Activated naive CD4-positive, alpha-beta T cell treated with anti-CD3 and anti-CD28 coated beads, Interleukin-2, amount 10 ng/mL, durations not matched to agents 7 days and 5 days (primary cell): ENCODE measurements around the gene PRSS1.
"Not testable (repeated sequence)": the region's sequence is repeated elsewhere in the genome, so short reads cannot be mapped to it uniquely, and the experiment has no call there.

Source experiments
- CTCF ChIA-PET: fragments of 350-600 bp; sonication (Branson Sonifier 250); formaldehyde crosslinking; loops from one replicate; lab custom pipeline; 2021; ENCODE audit warnings: antibody characterized with exemption; lab: Charles Lee
- DNase-seq: peaks from one replicate; pipeline ENCODE4 v3.0.0-alpha.2; 2020
- H3K27ac Mint-ChIP-seq: one replicate; pipeline ENCODE4 v1.8.0; 2021; ENCODE audit warnings: mild to moderate bottlenecking, moderate library complexity, mixed read lengths
- H3K27me3 Mint-ChIP-seq: one replicate; pipeline ENCODE4 v1.8.0; 2021; ENCODE audit warnings: mild to moderate bottlenecking, mixed read lengths
- H3K36me3 Mint-ChIP-seq: one replicate; pipeline ENCODE4 v1.8.0; 2021; ENCODE audit warnings: mixed read lengths
- H3K4me1 Mint-ChIP-seq: one replicate; pipeline ENCODE4 v1.8.0; 2021; ENCODE audit warnings: mixed read lengths
- H3K4me3 Mint-ChIP-seq: one replicate; pipeline ENCODE4 v1.8.0; 2021; ENCODE audit warnings: mild to moderate bottlenecking, moderate library complexity, mixed read lengths
- H3K9me3 Mint-ChIP-seq: one replicate; pipeline ENCODE4 v1.8.0; 2021; ENCODE audit warnings: mixed read lengths

The PRSS1 gene

DNA sequence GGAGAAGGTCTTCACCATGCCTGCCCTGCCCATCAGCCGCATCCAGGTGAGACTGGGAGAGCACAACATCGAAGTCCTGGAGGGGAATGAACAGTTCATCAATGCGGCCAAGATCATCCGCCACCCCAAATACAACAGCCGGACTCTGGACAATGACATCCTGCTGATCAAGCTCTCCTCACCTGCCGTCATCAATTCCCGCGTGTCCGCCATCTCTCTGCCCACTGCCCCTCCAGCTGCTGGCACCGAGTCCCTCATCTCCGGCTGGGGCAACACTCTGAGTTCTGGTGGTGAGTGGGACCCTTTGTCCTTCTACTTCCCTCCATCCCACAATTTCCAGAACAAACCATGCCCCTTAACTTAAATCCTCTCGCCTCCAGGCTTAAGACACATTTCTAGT, 24.0 kb downstream of the PRSS1 start:
- H3K4me3 Mint-ChIP-seq: no peak overlapping the region
- peaks cover 7% of the 10 kb centered on the region for H3K4me1 Mint-ChIP-seq
- CTCF ChIA-PET: no interaction called here
- peaks cover 9% of the 10 kb centered on the region for H3K27me3 Mint-ChIP-seq
- H3K27ac Mint-ChIP-seq: no peak overlapping the region
- H3K36me3 Mint-ChIP-seq: no peaks in the 10 kb centered on the region
- DNase-seq: no peak
- H3K9me3 Mint-ChIP-seq: no peaks in the 10 kb centered on the region

DNA sequence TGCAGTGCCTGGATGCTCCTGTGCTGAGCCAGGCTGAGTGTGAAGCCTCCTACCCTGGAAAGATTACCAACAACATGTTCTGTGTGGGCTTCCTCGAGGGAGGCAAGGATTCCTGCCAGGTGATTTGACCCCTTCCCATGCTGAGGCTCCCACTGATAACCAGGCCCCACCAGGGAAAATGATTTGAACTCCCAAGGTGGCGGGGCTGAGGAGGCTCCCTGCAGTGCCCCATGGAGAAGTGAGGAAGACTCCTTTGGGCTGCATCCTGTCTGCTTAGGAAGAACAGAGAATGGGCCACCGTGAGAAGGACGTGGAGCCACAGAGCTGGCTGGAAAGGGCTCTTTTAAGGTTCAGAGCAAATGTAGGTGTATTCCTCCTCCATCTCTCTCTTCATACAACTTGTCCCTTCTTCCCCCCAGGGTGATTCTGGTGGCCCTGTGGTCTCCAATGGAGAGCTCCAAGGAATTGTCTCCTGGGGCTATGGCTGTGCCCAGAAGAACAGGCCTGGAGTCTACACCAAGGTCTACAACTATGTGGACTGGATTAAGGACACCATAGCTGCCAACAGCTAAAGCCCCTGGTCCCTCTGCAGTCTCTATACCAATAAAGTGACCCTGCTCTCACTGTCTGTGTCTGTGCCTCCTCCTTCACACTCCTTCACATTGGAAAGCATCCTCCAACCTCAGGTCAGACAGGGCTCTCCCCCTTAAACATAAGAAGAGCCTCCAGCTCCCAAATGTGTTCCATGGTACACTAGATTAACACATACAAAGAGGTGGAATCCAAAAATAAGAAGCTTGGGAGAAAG, 24.9 kb downstream of the PRSS1 start:
- no peaks in the 10 kb centered on the region for H3K36me3 Mint-ChIP-seq
- no peak overlapping the region for H3K27ac Mint-ChIP-seq
- no peak overlapping the region for H3K4me3 Mint-ChIP-seq
- CTCF ChIA-PET: no interaction called here
- H3K9me3 Mint-ChIP-seq: no peaks in the 10 kb centered on the region
- peaks cover 9% of the 10 kb centered on the region for H3K27me3 Mint-ChIP-seq
- DNase-seq: no peak
- peaks cover 7% of the 10 kb centered on the region for H3K4me1 Mint-ChIP-seq

DNA sequence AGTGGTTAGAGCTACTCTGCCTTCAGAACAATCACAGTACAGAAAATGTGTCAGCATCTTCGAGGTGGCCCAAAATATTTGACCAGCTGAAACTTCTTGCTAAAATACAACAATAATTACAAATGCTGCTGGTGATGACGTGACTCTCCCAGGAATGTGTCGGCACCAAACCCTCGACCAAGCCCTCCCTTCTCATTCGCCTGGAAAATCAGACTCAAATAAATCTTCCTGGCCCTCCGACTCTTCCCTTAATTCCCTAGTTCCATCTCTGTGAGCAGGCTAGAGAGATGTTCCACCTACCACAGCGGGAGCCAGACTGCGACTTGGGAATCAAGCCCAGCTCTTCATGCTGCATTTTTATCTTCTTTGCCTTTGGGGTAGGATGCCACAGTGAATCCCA, 25.6 kb downstream of the PRSS1 start:
- CTCF ChIA-PET: no interaction called here
- no peak overlapping the region for H3K27ac Mint-ChIP-seq
- peaks cover 9% of the 10 kb centered on the region for H3K27me3 Mint-ChIP-seq
- no peaks in the 10 kb centered on the region for H3K36me3 Mint-ChIP-seq
- no peaks in the 10 kb centered on the region for H3K9me3 Mint-ChIP-seq
- H3K4me3 Mint-ChIP-seq: no peak overlapping the region
- H3K4me1 Mint-ChIP-seq: peaks cover 7% of the 10 kb centered on the region
- no peak for DNase-seq

DNA sequence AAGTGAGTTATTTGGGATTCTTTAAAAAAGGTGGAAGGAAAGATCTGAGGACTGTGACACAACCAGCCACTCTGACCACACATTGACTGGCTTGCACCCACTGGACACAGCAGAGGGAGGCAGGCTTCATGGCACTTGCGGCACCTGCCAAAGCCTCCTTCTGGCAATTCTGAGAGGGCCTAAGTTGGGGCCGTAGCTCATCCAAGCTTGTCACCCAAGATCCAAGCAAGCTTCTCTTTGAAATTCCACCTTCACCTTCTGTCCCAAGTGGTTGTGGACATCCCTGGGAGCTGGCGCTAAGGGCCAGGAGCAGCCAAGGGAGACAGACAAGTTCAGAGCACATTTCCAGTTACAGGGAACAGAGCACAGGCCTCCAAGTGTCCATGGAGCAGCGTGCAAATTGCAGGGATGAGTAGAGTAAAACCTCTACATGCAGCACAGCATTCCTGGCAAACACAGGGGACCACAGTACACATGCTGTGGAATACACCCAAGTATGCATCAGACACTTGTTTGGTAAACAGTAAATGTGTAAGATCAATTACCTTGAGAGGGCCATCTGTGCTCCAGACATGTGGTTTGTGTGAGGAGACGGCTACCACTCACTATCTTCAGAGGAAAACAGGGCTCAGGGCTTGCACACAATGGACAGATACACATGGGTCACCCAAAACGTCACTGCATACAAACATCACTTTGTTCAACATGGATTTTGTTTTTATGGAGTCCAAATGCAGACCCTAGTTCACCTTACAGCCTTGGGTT, 26.3 kb downstream of the PRSS1 start:
- H3K9me3 Mint-ChIP-seq, H3K36me3 Mint-ChIP-seq, H3K4me1 Mint-ChIP-seq, DNase-seq, H3K27ac Mint-ChIP-seq, H3K4me3 Mint-ChIP-seq, CTCF ChIA-PET, H3K27me3 Mint-ChIP-seq: not testable (repeated sequence)

DNA sequence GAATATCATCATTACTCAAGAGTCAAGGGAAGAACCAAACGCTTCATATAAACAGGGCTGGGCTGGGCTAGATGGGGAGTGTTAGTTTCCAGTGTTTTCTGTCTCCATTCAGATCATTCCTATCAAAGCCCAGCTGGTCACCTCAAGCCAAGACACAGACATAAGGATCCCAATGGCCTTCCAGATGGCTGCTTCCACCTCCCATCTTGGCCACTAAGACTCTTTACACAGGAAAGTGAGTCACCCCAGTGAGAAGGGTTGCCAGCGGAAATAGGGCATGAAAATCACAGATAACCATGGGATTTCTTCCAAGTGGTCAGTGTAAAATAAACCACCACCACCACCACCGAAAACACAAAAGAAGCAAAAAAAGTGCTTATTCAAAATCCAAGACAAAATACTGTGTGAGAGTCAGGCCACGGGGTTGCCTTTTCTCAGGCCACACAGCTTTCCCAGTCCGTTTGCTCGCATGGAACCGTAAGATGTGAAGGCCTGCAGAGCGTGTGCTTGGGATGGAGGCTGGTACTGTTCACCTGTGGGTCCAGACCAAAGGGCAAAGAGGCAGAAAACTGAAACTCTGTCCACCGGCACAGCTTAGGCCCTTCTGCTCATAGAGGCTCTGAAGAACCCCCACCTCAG, 27.1 kb downstream of the PRSS1 start:
- Mint-ChIP-seq H3K36me3 (no peaks in the 10 kb centered on the region), H3K4me1 (peaks cover 5% of the 10 kb centered on the region), H3K27me3 (peaks cover 9% of the 10 kb centered on the region), H3K4me3 (no peak overlapping the region), H3K27ac (no peak overlapping the region), H3K9me3 (no peaks in the 10 kb centered on the region)
- no peak for DNase-seq
- CTCF ChIA-PET: no interaction called here

DNA sequence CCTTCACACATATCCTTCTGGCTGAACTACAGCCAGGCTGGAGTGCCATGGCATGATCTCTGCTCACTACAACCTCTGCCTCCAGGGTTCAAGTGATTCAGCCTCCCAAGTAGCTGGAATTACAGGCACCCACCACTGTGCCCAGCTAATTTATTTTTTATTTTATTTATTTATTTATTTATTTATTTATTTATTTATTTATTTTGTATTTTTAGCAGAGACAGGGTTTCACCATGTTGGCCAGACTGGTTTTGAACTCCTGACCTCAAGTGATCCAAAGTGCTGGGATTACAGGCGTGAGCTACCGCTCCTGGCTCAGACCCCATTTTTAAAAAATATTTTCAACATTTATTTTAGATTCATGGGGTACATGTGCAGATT, 27.6 kb downstream of the PRSS1 start:
- H3K4me1 Mint-ChIP-seq, H3K27ac Mint-ChIP-seq, CTCF ChIA-PET, H3K27me3 Mint-ChIP-seq, H3K36me3 Mint-ChIP-seq, H3K4me3 Mint-ChIP-seq, DNase-seq, H3K9me3 Mint-ChIP-seq: not testable (repeated sequence)

DNA sequence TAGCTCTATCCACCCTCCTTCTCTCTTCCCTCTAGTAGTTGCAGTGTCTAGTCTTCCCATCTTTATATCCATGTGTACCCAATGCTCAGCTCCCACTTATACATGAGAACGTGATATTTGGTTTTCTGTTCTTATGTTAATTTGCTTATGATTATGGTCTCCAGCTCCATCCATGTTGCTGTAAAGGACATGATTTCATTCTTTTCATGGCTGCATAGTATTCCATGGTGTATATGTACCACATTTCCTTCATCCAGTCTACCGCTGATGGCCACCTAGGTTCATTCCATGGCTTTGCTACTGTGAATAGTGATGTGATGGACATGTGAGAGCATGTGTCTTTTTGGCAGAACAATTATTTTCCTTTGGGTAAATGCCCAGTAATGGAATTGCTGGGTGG, 28.0 kb downstream of the PRSS1 start:
- Mint-ChIP-seq H3K36me3 (no peaks in the 10 kb centered on the region), H3K9me3 (no peaks in the 10 kb centered on the region), H3K27me3 (peaks cover 9% of the 10 kb centered on the region), H3K4me3 (no peak overlapping the region), H3K4me1 (peaks cover 8% of the 10 kb centered on the region), H3K27ac (no peak overlapping the region)
- CTCF ChIA-PET: no interaction called here
- DNase-seq: no peak

DNA sequence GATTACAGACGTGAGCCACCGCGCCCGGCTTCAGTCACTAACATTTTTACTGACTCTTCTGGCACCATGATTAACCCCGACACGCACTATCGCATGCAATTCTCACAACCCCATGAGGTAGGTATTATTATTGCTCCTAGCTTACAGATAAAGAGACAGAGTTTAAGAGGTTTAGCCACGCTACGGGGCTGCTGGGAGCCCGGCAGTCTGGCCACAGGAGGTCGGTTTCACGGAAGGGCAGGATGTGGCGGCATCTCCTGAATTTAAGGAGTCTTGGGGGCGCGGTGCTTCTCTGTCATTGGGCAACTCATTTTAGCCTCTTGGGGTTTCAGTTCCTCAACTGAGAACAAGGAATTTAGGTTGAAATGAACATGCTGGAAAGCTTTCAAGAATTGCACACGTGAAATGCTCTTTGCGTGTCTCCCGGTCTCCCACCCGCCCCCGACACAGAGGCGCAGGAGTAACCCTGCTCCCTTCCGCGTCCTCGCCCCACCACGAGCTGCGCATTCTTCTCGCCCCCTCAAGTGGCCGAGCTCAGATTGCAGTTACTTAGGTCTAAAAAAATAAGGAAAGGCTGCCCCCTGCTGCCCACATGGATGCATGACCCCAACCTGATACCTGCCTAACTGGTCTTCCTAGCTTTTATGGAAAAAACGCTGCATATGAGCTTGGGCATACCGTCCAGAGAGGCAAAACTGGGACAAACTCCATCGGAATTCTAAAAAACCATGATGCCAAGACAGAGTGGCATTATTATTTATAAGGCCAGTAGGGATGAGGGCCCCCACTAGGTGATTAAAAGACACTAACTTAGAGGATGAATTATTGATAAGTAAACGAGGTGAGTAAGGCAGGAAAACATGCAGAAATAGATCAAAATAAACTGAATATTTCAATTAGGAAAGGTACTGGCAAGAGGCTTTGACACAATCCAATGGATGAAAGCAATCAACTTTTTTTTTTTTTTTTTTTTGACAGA, 33.9 kb downstream of the PRSS1 start:
- H3K36me3 Mint-ChIP-seq: peaks cover 11% of the 10 kb centered on the region
- H3K4me3 Mint-ChIP-seq: peak overlapping the region; percentile 75
- H3K27me3 Mint-ChIP-seq: no peaks in the 10 kb centered on the region
- CTCF ChIA-PET: interaction anchor here (0.6 to 21.8 kb wide), 17 partner anchors 10 to 249 kb away, joined by 3 to 346 read pairs (median 5); no protein-coding TSS in a partner anchor
- peak; percentile 86 for DNase-seq
- peaks cover 22% of the 10 kb centered on the region for H3K4me1 Mint-ChIP-seq
- H3K9me3 Mint-ChIP-seq: no peaks in the 10 kb centered on the region
- H3K27ac Mint-ChIP-seq: peak overlapping the region; percentile 100

DNA sequence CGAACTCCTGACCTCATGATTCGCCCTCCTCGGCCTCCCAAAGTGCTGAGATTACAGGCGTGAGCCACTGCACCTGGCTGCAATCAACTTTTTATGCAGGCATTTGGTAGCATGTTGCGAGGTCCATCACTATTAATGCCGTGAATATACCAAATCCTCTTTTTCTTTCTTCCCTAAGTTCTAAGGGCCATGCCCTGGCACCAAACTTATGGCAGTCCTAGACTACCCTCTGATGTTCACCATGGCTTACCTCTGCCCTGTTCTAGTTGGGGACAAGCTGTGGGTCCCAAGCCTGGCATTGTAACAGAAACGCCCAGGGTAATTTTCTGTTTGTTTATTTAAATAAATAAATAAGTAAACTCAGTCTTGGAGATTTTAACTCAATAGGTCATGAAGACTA, 34.8 kb downstream of the PRSS1 start:
- H3K4me1 Mint-ChIP-seq: peaks cover 22% of the 10 kb centered on the region
- CTCF ChIA-PET: interaction anchor here (0.7 to 21.8 kb wide), 7 partner anchors 9 to 155 kb away, joined by 3 to 346 read pairs (median 30); no protein-coding TSS in a partner anchor
- no peaks in the 10 kb centered on the region for H3K27me3 Mint-ChIP-seq
- DNase-seq: no peak
- H3K9me3 Mint-ChIP-seq: no peaks in the 10 kb centered on the region
- peaks cover 19% of the 10 kb centered on the region for H3K36me3 Mint-ChIP-seq
- H3K4me3 Mint-ChIP-seq: peak overlapping the region; percentile 5
- peak overlapping the region; percentile 100 for H3K27ac Mint-ChIP-seq

DNA sequence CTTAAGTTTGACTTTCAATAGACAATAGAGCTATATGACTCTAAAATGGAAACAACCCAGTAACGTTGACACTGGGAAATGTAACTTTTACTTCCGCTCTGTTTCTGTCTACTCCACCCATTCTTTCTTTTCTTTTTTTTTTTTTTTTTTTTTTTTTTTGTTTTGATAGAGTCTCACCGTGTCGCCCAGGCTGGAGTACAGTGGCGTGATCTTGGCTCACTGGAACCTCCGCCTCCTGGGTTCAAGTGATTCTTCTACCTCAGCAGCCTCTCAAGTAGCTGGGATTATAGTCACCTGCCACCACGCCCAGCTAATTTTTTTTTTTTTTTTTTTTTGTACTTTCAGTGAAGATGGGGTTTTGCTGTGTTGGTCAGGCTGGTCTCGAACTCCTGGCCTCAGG, 35.4 kb downstream of the PRSS1 start:
- H3K4me3 Mint-ChIP-seq: peak overlapping the region; percentile 73

DNA sequence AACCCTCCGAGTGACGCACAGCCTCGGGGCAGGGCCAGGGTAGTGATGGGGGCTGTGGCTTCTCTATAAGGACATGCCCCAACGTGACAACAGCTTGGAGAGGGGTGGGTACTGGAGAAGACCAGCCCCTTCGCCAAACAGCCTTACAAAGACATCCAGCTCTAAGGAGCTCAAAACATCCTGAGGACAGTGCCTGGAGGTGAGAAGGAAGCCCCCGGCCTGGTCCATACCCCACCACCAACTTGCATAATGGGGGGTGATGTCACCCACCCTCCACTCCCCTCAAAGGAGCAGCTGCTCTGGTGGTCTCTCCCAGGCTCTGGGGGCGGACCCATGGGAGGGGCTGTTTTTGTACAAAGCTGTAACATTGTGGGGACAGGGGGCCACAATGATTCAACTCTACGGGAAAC, 36.6 kb downstream of the PRSS1 start:
- peak overlapping the region; percentile 100 for H3K27ac Mint-ChIP-seq
- H3K27me3 Mint-ChIP-seq: no peaks in the 10 kb centered on the region
- H3K36me3 Mint-ChIP-seq: peaks cover 35% of the 10 kb centered on the region
- peak; percentile 87 for DNase-seq
- CTCF ChIA-PET: interaction anchor here (0.9 to 21.8 kb wide), 7 partner anchors 12 to 250 kb away, joined by 3 to 346 read pairs (median 6); no protein-coding TSS in a partner anchor
- H3K4me3 Mint-ChIP-seq: peak overlapping the region; percentile 73
- no peaks in the 10 kb centered on the region for H3K9me3 Mint-ChIP-seq
- peaks cover 22% of the 10 kb centered on the region for H3K4me1 Mint-ChIP-seq

More for the DNA sequence above, 35.4 kb downstream of the PRSS1 start:
- H3K4me1 Mint-ChIP-seq: peaks cover 22% of the 10 kb centered on the region
- H3K9me3 Mint-ChIP-seq: no peaks in the 10 kb centered on the region
- H3K27ac Mint-ChIP-seq: peak overlapping the region; percentile 100
- peaks cover 24% of the 10 kb centered on the region for H3K36me3 Mint-ChIP-seq
- peak; percentile 69 for DNase-seq
- no peaks in the 10 kb centered on the region for H3K27me3 Mint-ChIP-seq
- CTCF ChIA-PET: interaction anchor here (0.6 to 21.8 kb wide), 6 partner anchors 26 to 152 kb away, joined by 3 to 346 read pairs (median 48); no protein-coding TSS in a partner anchor

DNA sequence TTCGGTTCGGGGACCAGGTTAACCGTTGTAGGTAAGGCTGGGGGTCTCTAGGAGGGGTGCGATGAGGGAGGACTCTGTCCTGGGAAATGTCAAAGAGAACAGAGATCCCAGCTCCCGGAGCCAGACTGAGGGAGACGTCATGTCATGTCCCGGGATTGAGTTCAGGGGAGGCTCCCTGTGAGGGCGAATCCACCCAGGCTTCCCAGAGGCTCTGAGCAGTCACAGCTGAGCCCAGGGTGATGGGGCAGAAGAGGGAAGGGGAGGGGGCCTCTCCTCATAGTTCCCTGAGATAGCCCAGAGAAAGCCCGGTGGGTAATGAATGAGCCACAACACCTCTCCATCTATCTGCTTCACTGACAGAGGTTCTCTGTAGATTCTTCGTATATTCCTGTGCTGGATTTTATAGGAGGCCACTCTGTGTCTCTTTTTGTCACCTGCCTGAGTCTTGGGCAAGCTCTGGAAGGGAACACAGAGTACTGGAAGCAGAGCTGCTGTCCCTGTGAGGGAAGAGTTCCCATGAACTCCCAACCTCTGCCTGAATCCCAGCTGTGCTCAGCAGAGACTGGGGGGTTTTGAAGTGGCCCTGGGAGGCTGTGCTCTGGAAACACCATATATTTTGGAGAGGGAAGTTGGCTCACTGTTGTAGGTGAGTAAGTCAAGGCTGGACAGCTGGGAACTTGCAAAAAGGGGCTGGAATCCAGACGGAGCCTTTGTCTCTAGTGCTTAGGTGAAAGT, 37.9 kb downstream of the PRSS1 start:
- no peaks in the 10 kb centered on the region for H3K9me3 Mint-ChIP-seq
- no peak for DNase-seq
- H3K36me3 Mint-ChIP-seq: peaks cover 46% of the 10 kb centered on the region
- CTCF ChIA-PET: interaction anchor here (4.3 to 21.8 kb wide), 2 partner anchors 11 to 23 kb away, joined by 20 to 346 read pairs; no protein-coding TSS in a partner anchor
- no peaks in the 10 kb centered on the region for H3K27me3 Mint-ChIP-seq
- peaks cover 26% of the 10 kb centered on the region for H3K4me1 Mint-ChIP-seq
- H3K4me3 Mint-ChIP-seq: peak overlapping the region; percentile 92
- peak overlapping the region; percentile 100 for H3K27ac Mint-ChIP-seq

DNA sequence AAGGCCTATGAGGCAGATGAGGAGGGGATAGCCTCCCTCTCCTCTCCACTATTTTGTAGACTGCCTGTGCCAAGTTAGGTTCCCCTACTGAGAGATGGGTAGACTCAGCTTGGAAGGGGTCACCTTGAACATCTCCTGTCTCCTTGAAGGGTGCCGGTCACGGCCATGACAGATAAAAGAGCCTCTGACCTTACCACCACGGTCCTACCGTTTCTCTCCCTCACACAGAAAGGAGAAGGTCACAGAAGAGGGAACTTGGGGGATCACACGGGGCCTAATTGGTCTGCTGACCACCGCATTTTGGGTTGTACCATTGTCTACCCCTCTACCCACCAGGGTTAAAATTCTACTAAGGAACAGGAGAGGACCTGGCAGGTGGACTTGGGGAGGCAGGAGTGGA, 38.5 kb downstream of the PRSS1 start:
- H3K4me1 Mint-ChIP-seq: peaks cover 26% of the 10 kb centered on the region
- peaks cover 52% of the 10 kb centered on the region for H3K36me3 Mint-ChIP-seq
- CTCF ChIA-PET: interaction anchor here (4.3 to 21.8 kb wide), 2 partner anchors 11 to 23 kb away, joined by 20 to 346 read pairs; no protein-coding TSS in a partner anchor
- no peaks in the 10 kb centered on the region for H3K9me3 Mint-ChIP-seq
- peak overlapping the region; percentile 100 for H3K27ac Mint-ChIP-seq
- H3K4me3 Mint-ChIP-seq: peak overlapping the region; percentile 92
- no peaks in the 10 kb centered on the region for H3K27me3 Mint-ChIP-seq
- DNase-seq: no peak
